LoVo (cell line): Measurements from ENCODE around the gene MMP26.
"Not testable (repeated sequence)": the region's sequence is repeated elsewhere in the genome, so short reads cannot be mapped to it uniquely, and the experiment has no call there.

Source experiments
- DNase-seq: peaks from one replicate; pipeline ENCODE4 v3.0.0-alpha.2; 2016; ENCODE audit warnings: low spot score

The MMP26 gene

GRCh38 chr11:4722616-4723534 is 18.3 kb downstream of the MMP26 start:
- DNase-seq, result not testable (repeated sequence)

GRCh38 chr11:4727171-4727570 is 22.6 kb downstream of the MMP26 start:
- no peak for DNase-seq

GRCh38 chr11:4740735-4741134 is 36.2 kb downstream of the MMP26 start:
- DNase-seq, result no peak

GRCh38 chr11:4748438-4748837 is 43.9 kb downstream of the MMP26 start:
- DNase-seq, result no peak

GRCh38 chr11:4751201-4751600 is 46.6 kb downstream of the MMP26 start:
- no peak for DNase-seq
